Measurements from ENCODE around the gene NEUROG2. TPM values are rescaled to one million over a fixed set of nuclear protein-coding genes. Genes with fewer than 3 reads are reported as not detected.

NEUROG2 gene
- total RNA-seq, 2 donors from 2014 or later: not detected

DNA sequence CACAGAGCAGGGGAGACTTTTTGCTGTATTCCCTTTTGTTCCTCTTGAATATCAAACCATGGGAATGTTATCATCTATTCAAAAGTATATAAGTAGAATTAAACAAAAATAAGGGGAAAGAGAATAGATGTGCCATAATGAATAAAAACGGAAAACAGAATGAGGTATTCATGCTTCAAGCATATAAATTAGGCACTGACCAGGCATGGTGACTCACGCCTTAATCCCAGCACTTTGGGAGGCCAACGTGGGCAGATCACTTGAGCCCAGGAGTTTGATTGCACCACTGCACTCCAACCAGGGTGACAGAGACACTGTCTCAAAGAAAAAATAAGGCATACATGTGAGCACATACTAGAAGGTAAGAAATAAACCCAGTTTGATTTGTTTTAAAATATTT is 16.3 kb upstream of the NEUROG2 start:
- TF ChIP-seq, protein P1, sequence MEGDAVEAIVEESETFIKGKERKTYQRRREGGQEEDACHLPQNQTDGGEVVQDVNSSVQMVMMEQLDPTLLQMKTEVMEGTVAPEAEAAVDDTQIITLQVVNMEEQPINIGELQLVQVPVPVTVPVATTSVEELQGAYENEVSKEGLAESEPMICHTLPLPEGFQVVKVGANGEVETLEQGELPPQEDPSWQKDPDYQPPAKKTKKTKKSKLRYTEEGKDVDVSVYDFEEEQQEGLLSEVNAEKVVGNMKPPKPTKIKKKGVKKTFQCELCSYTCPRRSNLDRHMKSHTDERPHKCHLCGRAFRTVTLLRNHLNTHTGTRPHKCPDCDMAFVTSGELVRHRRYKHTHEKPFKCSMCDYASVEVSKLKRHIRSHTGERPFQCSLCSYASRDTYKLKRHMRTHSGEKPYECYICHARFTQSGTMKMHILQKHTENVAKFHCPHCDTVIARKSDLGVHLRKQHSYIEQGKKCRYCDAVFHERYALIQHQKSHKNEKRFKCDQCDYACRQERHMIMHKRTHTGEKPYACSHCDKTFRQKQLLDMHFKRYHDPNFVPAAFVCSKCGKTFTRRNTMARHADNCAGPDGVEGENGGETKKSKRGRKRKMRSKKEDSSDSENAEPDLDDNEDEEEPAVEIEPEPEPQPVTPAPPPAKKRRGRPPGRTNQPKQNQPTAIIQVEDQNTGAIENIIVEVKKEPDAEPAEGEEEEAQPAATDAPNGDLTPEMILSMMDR (IDR thresholded peaks at IDR 0.05): no peak
- TF ChIP-seq POLR2A (IDR thresholded peaks at IDR 0.05): no peak
- ATAC-seq (no peak), DNase-seq (no peak)
- intact Hi-C loops (cut with DNase I): no loop called here
- H3K27ac ChIP-seq: no peak overlapping the region
- H3K4me1 ChIP-seq: no peaks in the 10 kb centered on the region
- H3K4me3 ChIP-seq: no peak overlapping the region
- no peaks in the 10 kb centered on the region for H3K9me3 ChIP-seq
- H3K27me3 ChIP-seq: no peaks in the 10 kb centered on the region
- 67 to 72% methylated on average over 3 of the region's 3 CpGs for WGBS, 2 donors
- no peaks in the 10 kb centered on the region for H3K36me3 ChIP-seq (replicated peaks in 1 of 2; ENCODE audit: insufficient read depth in 1 of 2, low read depth in 2 of 2)

DNA sequence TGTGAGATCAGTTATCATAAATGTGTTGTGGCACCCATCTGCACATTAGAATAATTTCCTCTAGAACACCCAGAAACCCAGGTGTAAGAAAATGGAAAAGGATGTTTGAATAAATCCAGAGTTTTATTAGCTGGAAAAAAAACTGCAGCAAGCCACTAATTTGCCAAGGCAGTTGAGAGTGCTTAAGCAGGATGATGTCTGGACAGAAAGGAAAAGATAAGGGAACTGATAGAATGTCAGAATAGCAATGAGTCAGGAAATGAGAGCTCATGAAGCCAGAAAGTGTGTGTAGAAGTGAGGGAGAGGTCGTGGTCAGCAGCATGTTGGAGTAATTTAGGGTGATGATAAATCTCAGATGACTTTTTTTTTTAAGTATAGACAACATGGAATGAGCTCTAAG is 15.2 kb upstream of the NEUROG2 start:
- TF ChIP-seq, protein P1 (IDR thresholded peaks at IDR 0.05): no peak
- no peak for TF ChIP-seq POLR2A (IDR thresholded peaks at IDR 0.05)

DNA sequence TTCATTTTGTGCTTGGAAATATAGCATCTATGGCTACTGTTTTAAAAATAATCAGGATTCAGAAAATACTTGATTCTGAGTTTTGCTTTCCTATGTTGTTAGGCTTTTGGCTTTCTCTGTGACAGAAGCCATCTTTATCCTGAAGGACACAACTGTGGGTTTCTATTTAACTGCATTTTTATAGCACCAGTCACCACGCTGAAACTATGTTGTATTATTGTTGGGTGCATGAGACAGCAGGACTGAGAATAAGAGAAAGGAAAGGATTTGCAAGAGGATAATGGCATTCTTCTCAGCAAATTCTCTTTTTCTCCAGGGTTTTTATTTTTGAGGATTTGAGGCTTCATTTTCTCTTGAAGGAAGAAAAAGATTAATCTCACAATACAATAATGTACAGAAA is 10.1 kb upstream of the NEUROG2 start:
- DNase-seq: no peak
- H3K4me1 ChIP-seq: peaks cover 18% of the 10 kb centered on the region
- intact Hi-C loops (cut with DNase I): no loop called here
- no peak for ATAC-seq
- TF ChIP-seq, protein P1 (IDR thresholded peaks at IDR 0.05): no peak
- no peak for TF ChIP-seq POLR2A (IDR thresholded peaks at IDR 0.05)
- WGBS, 2 donors: 65 to 67% methylated on average over 1 of the region's 1 CpG
- no peaks in the 10 kb centered on the region for H3K36me3 ChIP-seq (replicated peaks in 1 of 2; ENCODE audit: insufficient read depth in 1 of 2, low read depth in 2 of 2)
- H3K9me3 ChIP-seq: no peaks in the 10 kb centered on the region
- H3K27me3 ChIP-seq: peaks cover 0 to 15% of the 10 kb centered on the region in 2 donors
- H3K4me3 ChIP-seq: no peak overlapping the region
- H3K27ac ChIP-seq: no peak overlapping the region

More for the DNA sequence above, 15.2 kb upstream of the NEUROG2 start:
- no peak for DNase-seq
- intact Hi-C loops (cut with DNase I): no loop called here
- H3K27ac ChIP-seq: no peak overlapping the region
- H3K36me3 ChIP-seq (replicated peaks in 1 of 2; ENCODE audit: insufficient read depth in 1 of 2, low read depth in 2 of 2): no peaks in the 10 kb centered on the region
- H3K27me3 ChIP-seq: no peaks in the 10 kb centered on the region
- 38 to 39% methylated on average over 1 of the region's 1 CpG for WGBS, 2 donors
- no peaks in the 10 kb centered on the region for H3K4me1 ChIP-seq
- no peaks in the 10 kb centered on the region for H3K9me3 ChIP-seq
- H3K4me3 ChIP-seq: no peak overlapping the region
- ATAC-seq: no peak

- 2 to 3% methylated on average over 16 to 44 of the region's 46 CpGs for WGBS, 2 donors
- H3K36me3 ChIP-seq (replicated peaks in 1 of 2; ENCODE audit: insufficient read depth in 1 of 2, low read depth in 2 of 2): no peaks in the 10 kb centered on the region
- peaks cover 21% of the 10 kb centered on the region for H3K4me1 ChIP-seq
- H3K4me3 ChIP-seq: peak overlapping the region; percentile 43 to 46
- TF ChIP-seq POLR2A (IDR thresholded peaks at IDR 0.05): peak in 1 of 3 donors; percentile 17
- TF ChIP-seq, protein P1 (IDR thresholded peaks at IDR 0.05): peak; percentile 65 to 89 (median 72)
- peak overlapping the region in 2 of 4 donors; percentile 25 to 26 for H3K27ac ChIP-seq
- intact Hi-C loops (cut with DNase I): no loop called here
- H3K9me3 ChIP-seq: no peaks in the 10 kb centered on the region
- peaks cover 0 to 31% of the 10 kb centered on the region in 2 donors for H3K27me3 ChIP-seq
- peak; percentile 88 for ATAC-seq
- DNase-seq: peak; percentile 78 to 87 (median 80)
Measured at GRCh38 chr4:112523764-112524505, 8.0 kb upstream of the NEUROG2 start.
